A549 (cell line): ENCODE data around the gene ENOX2.

Source experiments
- CEBPB ChIP-seq, 2 experiments: fragments of >200 bp in 1 of 2; sonication (Bioruptor Twin) in 1 of 2; formaldehyde crosslinking in 1 of 2; IDR thresholded peaks; 2 replicates each; pipeline ENCODE4 v1.6.1; 2012 to 2016
- EP300 ChIP-seq, 2 experiments: fragments of >200 bp; sonication (Bioruptor Twin); formaldehyde crosslinking; IDR thresholded peaks; 2 replicates in 1 of 2; 3 replicates in 1 of 2; pipeline ENCODE4 v1.6.1; 2016 to 2017
- ESRRA ChIP-seq: fragments of 150-350 bp; IDR thresholded peaks from 2 replicates; pipeline ENCODE4 v1.6.1; 2014; ENCODE audit warnings: mild to moderate bottlenecking, low read length, borderline replicate concordance
- GATA3 ChIP-seq: IDR thresholded peaks from 2 replicates; pipeline ENCODE4 v1.6.1; 2012; ENCODE audit warnings: borderline replicate concordance
- KDM5A ChIP-seq: fragments of 200-600 bp; sonication (generic); IDR thresholded peaks from 2 replicates; pipeline ENCODE4 v1.6.1; 2016; ENCODE audit warnings: antibody characterized with exemption, mild to moderate bottlenecking
- MAFK ChIP-seq: fragments of 450-650 bp; IDR thresholded peaks from 2 replicates; pipeline ENCODE4 v1.6.1; 2014; ENCODE audit not compliant: partially characterized antibody
- RAD21 ChIP-seq, 2 experiments: fragments of >200 bp in 1 of 2; sonication (Bioruptor Twin) in 1 of 2; formaldehyde crosslinking in 1 of 2; IDR thresholded peaks in 1 of 2; conservative IDR thresholded peaks in 1 of 2; 2 replicates in 1 of 2; 3 replicates in 1 of 2; pipeline ENCODE4 v1.6.1; 2012 to 2018; ENCODE audit warnings: inconsistent platforms in 1 of 2
- RCOR1 ChIP-seq: fragments of 150-350 bp; IDR thresholded peaks from 2 replicates; pipeline ENCODE4 v1.6.1; 2014; ENCODE audit warnings: antibody characterized with exemption, low read length, low read depth
- SMC3 ChIP-seq: fragments of >200 bp; sonication (Bioruptor Twin); formaldehyde crosslinking; IDR thresholded peaks from 3 replicates; pipeline ENCODE4 v1.6.1; 2018; ENCODE audit warnings: inconsistent platforms
- ZFP36 ChIP-seq: fragments of 450-650 bp; IDR thresholded peaks from 2 replicates; pipeline ENCODE4 v1.6.1; 2014; ENCODE audit warnings: borderline replicate concordance; ENCODE audit not compliant: partially characterized antibody
- TF ChIP-seq, protein P1 (sequence below): fragments of 200-600 bp; sonication (generic); IDR thresholded peaks from 2 replicates; pipeline ENCODE4 v1.6.1; 2016; ENCODE audit warnings: antibody characterized with exemption, mild to moderate bottlenecking, moderate library complexity
- TF ChIP-seq, protein P2 (sequence below): fragments of >200 bp; sonication (Bioruptor Twin); formaldehyde crosslinking; IDR thresholded peaks from 3 replicates; pipeline ENCODE4 v1.5.1; 2016
- TF ChIP-seq, protein P3 (sequence below): fragments of 250-450 bp; sonication (Bioruptor Pico); IDR thresholded peaks from 2 replicates; pipeline ENCODE4 v1.5.0; 2020; ENCODE audit warnings: low read depth, mild to moderate bottlenecking, moderate library complexity

DNA sequence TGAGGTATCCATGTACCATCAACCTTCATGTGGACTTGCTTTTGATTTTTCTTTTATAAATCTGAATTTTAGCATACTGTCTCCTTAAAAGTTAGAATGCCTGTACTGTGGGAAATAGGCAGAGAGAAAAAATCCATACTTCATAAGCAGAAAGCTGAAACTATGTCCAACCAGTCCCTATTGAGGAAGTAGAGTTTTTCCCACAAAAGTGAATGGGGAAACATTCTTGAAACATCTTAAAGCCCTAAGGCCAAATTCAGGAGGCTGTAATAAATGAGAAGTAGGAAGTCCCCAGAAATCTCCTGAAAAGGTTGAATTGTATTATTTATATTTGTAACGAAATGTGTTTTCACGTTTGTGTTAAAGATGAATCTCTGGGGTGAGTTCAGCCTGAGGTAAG, 56.3 kb downstream of the ENOX2 start:
- TF ChIP-seq ZFP36 (no peak), RAD21 (conservative IDR thresholded peaks at IDR 0.05 in 1 of 2, IDR thresholded peaks at IDR 0.05 in 1 of 2) (no peak), SMC3 (no peak), EP300 (IDR thresholded peaks at IDR 0.05) (no peak), ESRRA (no peak), GATA3 (no peak), RCOR1 (no peak), CEBPB (IDR thresholded peaks at IDR 0.05) (no peak), MAFK (no peak), KDM5A (no peak)
- TF ChIP-seq, protein P1, sequence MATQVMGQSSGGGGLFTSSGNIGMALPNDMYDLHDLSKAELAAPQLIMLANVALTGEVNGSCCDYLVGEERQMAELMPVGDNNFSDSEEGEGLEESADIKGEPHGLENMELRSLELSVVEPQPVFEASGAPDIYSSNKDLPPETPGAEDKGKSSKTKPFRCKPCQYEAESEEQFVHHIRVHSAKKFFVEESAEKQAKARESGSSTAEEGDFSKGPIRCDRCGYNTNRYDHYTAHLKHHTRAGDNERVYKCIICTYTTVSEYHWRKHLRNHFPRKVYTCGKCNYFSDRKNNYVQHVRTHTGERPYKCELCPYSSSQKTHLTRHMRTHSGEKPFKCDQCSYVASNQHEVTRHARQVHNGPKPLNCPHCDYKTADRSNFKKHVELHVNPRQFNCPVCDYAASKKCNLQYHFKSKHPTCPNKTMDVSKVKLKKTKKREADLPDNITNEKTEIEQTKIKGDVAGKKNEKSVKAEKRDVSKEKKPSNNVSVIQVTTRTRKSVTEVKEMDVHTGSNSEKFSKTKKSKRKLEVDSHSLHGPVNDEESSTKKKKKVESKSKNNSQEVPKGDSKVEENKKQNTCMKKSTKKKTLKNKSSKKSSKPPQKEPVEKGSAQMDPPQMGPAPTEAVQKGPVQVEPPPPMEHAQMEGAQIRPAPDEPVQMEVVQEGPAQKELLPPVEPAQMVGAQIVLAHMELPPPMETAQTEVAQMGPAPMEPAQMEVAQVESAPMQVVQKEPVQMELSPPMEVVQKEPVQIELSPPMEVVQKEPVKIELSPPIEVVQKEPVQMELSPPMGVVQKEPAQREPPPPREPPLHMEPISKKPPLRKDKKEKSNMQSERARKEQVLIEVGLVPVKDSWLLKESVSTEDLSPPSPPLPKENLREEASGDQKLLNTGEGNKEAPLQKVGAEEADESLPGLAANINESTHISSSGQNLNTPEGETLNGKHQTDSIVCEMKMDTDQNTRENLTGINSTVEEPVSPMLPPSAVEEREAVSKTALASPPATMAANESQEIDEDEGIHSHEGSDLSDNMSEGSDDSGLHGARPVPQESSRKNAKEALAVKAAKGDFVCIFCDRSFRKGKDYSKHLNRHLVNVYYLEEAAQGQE, result no peak
- TF ChIP-seq, protein P2, sequence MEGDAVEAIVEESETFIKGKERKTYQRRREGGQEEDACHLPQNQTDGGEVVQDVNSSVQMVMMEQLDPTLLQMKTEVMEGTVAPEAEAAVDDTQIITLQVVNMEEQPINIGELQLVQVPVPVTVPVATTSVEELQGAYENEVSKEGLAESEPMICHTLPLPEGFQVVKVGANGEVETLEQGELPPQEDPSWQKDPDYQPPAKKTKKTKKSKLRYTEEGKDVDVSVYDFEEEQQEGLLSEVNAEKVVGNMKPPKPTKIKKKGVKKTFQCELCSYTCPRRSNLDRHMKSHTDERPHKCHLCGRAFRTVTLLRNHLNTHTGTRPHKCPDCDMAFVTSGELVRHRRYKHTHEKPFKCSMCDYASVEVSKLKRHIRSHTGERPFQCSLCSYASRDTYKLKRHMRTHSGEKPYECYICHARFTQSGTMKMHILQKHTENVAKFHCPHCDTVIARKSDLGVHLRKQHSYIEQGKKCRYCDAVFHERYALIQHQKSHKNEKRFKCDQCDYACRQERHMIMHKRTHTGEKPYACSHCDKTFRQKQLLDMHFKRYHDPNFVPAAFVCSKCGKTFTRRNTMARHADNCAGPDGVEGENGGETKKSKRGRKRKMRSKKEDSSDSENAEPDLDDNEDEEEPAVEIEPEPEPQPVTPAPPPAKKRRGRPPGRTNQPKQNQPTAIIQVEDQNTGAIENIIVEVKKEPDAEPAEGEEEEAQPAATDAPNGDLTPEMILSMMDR, result no peak
- TF ChIP-seq, protein P3, sequence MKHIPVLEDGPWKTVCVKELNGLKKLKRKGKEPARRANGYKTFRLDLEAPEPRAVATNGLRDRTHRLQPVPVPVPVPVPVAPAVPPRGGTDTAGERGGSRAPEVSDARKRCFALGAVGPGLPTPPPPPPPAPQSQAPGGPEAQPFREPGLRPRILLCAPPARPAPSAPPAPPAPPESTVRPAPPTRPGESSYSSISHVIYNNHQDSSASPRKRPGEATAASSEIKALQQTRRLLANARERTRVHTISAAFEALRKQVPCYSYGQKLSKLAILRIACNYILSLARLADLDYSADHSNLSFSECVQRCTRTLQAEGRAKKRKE (CRISPR knock-in tag), result no peak
